K562 (cell line): ENCODE measurements around the gene TSPAN16. TPM values are rescaled to one million over a fixed set of nuclear protein-coding genes. Genes with fewer than 3 reads are reported as not detected.

Experiments
- ATAC-seq: fragments of 200-7000 bp; cut with Tn5 transposase; 3 replicates; pipeline ENCODE4 v1.9.1; 2020; ENCODE audit warnings: moderate library complexity
- BruUV-seq: library from RNA; stranded (reverse); fragments of 400-500 nt; replicated peaks from 2 replicates; lab custom pipeline; 2021; lab: Mats Ljungman, UMichigan
- CTCF ChIA-PET: fragments of 300-600 bp; formaldehyde crosslinking; extraction: SDS; loops from one replicate; lab custom pipeline; 2021; ENCODE audit warnings: low intra/inter-chr PET ratio; lab: Yijun Ruan, JAX
- POLR2A ChIA-PET: fragments of 300-600, 350-650 bp; sonication (Branson Sonifier 250); formaldehyde crosslinking; extraction: SDS; loops from one replicate; lab custom pipeline; 2021; ENCODE audit warnings: antibody characterized with exemption, inconsistent platforms; lab: Yijun Ruan, JAX
- DNase-seq, 4 experiments: peaks; one replicate each; pipeline versions ENCODE4 v3.0.0 to v3.0.0-alpha.2; 2011 to 2018; ENCODE audit warnings: low spot score in 3 of 4, mixed read lengths in 3 of 4; ENCODE audit errors: extremely low read depth in 1 of 4
- FAIRE-seq: peaks from 2 replicates; lab custom pipeline; 2011; peaks lifted over from hg19 to GRCh38; lab: Jason Lieb, UNC
- H2AFZ ChIP-seq: 2 replicates; pipeline ENCODE4 v1.6.0; 2011; ENCODE audit warnings: low read depth, low read length, control low read depth, inconsistent platforms
- H3K27ac ChIP-seq: fragments of 200-600 bp; 3 replicates; pipeline ENCODE4 v1.8.0; 2011; ENCODE audit warnings: low read depth, mild to moderate bottlenecking, control low read depth, inconsistent platforms, low read length, moderate library complexity, mixed read lengths; ENCODE audit errors: extremely low read depth
- H3K27me3 ChIP-seq, 2 experiments: fragments of 300-600 bp in 1 of 2; 2 replicates in 1 of 2; 3 replicates in 1 of 2; pipeline versions ENCODE4 v1.6.0 to v1.8.0; 2011; ENCODE audit warnings: inconsistent platforms in 2 of 2, low read length in 2 of 2, mild to moderate bottlenecking in 1 of 2, mixed read lengths in 1 of 2, moderate library complexity in 1 of 2; ENCODE audit not compliant: control insufficient read depth in 2 of 2, insufficient read depth in 2 of 2
- H3K36me3 ChIP-seq: fragments of 300-600 bp; 3 replicates; pipeline ENCODE4 v1.8.0; 2011; ENCODE audit warnings: mild to moderate bottlenecking, low read length, inconsistent platforms; ENCODE audit not compliant: control insufficient read depth, insufficient read depth
- H3K4me1 ChIP-seq, 2 experiments: fragments of 200-600 bp in 1 of 2; replicated peaks in 1 of 2; 2 replicates in 1 of 2; 3 replicates in 1 of 2; pipeline versions ENCODE4 v1.5.1 to v1.8.0; 2011; ENCODE audit warnings: inconsistent platforms in 2 of 2, low read length in 2 of 2, mild to moderate bottlenecking in 1 of 2, mixed read lengths in 1 of 2, moderate library complexity in 1 of 2; ENCODE audit not compliant: control insufficient read depth in 2 of 2, insufficient read depth in 2 of 2
- H3K4me2 ChIP-seq: 2 replicates; pipeline ENCODE4 v1.6.1; 2011; ENCODE audit warnings: low read length, control low read depth, inconsistent platforms, mixed read lengths; ENCODE audit not compliant: insufficient read depth
- H3K4me3 ChIP-seq: fragments of 200-600 bp; sonication (generic), shearing (Covaris generic); 2 replicates; pipeline ENCODE4 v1.5.1; 2016; ENCODE audit warnings: control low read depth, inconsistent platforms
- H3K79me2 ChIP-seq: fragments of 200-600 bp; 3 replicates; pipeline ENCODE4 v1.8.0; 2011; ENCODE audit warnings: low read length, inconsistent platforms; ENCODE audit not compliant: control insufficient read depth, insufficient read depth
- H3K9ac ChIP-seq, 2 experiments: 2 replicates each; pipeline versions ENCODE4 v1.6.0 to v1.6.1; 2011; ENCODE audit warnings: low read depth in 2 of 2, low read length in 2 of 2, control low read depth in 1 of 2, inconsistent platforms in 1 of 2, mild to moderate bottlenecking in 1 of 2, mixed read lengths in 1 of 2; ENCODE audit not compliant: insufficient read depth in 1 of 2
- H3K9me1 ChIP-seq: one replicate; pipeline ENCODE4 v1.6.0; 2011; ENCODE audit warnings: inconsistent platforms, mild to moderate bottlenecking, low read length, moderate library complexity; ENCODE audit not compliant: control insufficient read depth, insufficient read depth
- H3K9me3 ChIP-seq: replicated peaks from 2 replicates; pipeline ENCODE4 v1.5.1; 2011; ENCODE audit warnings: low read depth, low read length, inconsistent platforms; ENCODE audit not compliant: control insufficient read depth, insufficient read depth
- H4K20me1 ChIP-seq: replicated peaks from 2 replicates; pipeline ENCODE4 v1.6.1; 2011; ENCODE audit warnings: low read length, inconsistent platforms, mixed read lengths; ENCODE audit not compliant: control insufficient read depth, insufficient read depth
- ATF7 ChIP-seq: fragments of 450-650 bp; IDR thresholded peaks from 2 replicates; pipeline ENCODE4 v1.7.1; 2014; ENCODE audit warnings: mild to moderate bottlenecking, moderate library complexity
- CEBPB ChIP-seq: fragments of 450-650 bp; IDR thresholded peaks from 2 replicates; pipeline ENCODE4 v1.6.1; 2016; ENCODE audit warnings: missing genetic modification characterization, missing compliant biosample characterization
- DACH1 ChIP-seq: fragments of 450-650 bp; IDR thresholded peaks from 2 replicates; pipeline ENCODE4 v1.6.1; 2018; ENCODE audit not compliant: partially characterized antibody
- GABPA ChIP-seq: fragments of 200-800 bp; sonication (Bioruptor generic); conservative IDR thresholded peaks from 2 replicates; pipeline ENCODE4 v1.6.1; 2016; ENCODE audit warnings: low read depth, missing genetic modification characterization, missing compliant biosample characterization
- HNRNPK ChIP-seq: fragments of 200-400 bp; formaldehyde crosslinking; IDR thresholded peaks from one replicate; pipeline ENCODE4 v1.6.1; 2018; ENCODE audit warnings: mild to moderate bottlenecking, low read depth, low read length; ENCODE audit not compliant: poor library complexity, severe bottlenecking
- HSF4 ChIP-seq: fragments of 250-450 bp; sonication (Bioruptor Pico); IDR thresholded peaks from 2 replicates; pipeline ENCODE4 v2.1.2; 2022; ENCODE audit warnings: mild to moderate bottlenecking, moderate library complexity, borderline replicate concordance
- MAZ ChIP-seq, 2 experiments: fragments of 450-650 bp in 1 of 2; sonication (generic) in 1 of 2; formaldehyde crosslinking; IDR thresholded peaks in 1 of 2; conservative IDR thresholded peaks in 1 of 2; 2 replicates each; pipeline versions ENCODE4 v1.4.0 to v1.5.0; 2020; ENCODE audit warnings: mild to moderate bottlenecking in 1 of 2, missing genetic modification reagents in 1 of 2
- MEF2A ChIP-seq: IDR thresholded peaks from 2 replicates; pipeline ENCODE4 v1.6.1; 2011; ENCODE audit warnings: low read depth, mild to moderate bottlenecking, low read length, moderate library complexity; ENCODE audit not compliant: control insufficient read depth
- MTA1 ChIP-seq: fragments of 450-650 bp; IDR thresholded peaks from 2 replicates; pipeline ENCODE4 v1.6.1; 2017; ENCODE audit warnings: borderline replicate concordance
- PHB2 ChIP-seq: fragments of 450-650 bp; IDR thresholded peaks from 2 replicates; pipeline ENCODE4 v1.6.1; 2017; ENCODE audit warnings: low read depth
- RBM15 ChIP-seq: fragments of 200-400 bp; formaldehyde crosslinking; IDR thresholded peaks from 2 replicates; pipeline ENCODE4 v1.6.1; 2018; ENCODE audit warnings: mild to moderate bottlenecking, low read length, moderate library complexity; ENCODE audit not compliant: insufficient read depth
- ZNF12 ChIP-seq: sonication (generic); formaldehyde crosslinking; IDR thresholded peaks from 2 replicates; pipeline ENCODE4 v1.4.0; 2020; ENCODE audit warnings: mild to moderate bottlenecking, missing genetic modification reagents
- ZNF76 ChIP-seq: fragments of 250-450 bp; sonication (Bioruptor Pico); IDR thresholded peaks from 2 replicates; pipeline ENCODE4 v1.4.0; 2020; ENCODE audit warnings: mild to moderate bottlenecking, moderate library complexity, borderline replicate concordance
- WGBS: fragments of 100-300 bp; shearing (Covaris generic); methylation state at CpG from one replicate; pipeline ENCODE4 v1.1.6; 2016; ENCODE audit warnings: low coverage, mixed read lengths; ENCODE audit not compliant: insufficient coverage; ENCODE audit errors: missing lambda C conversion rate; 5-methylcytosine and 5-hydroxymethylcytosine counted together
- in situ Hi-C: fragments of 300-500 bp; cut with MboI; formaldehyde crosslinking; loops from 4 replicates; pipeline ENCODE4 v1.15.0; 2018; ENCODE audit warnings: inconsistent platforms, mixed read lengths
- intact Hi-C: fragments of 100-400 bp; cut with micrococcal nuclease; formaldehyde crosslinking; loops from 2 replicates; pipeline ENCODE4 v1.14.2; 2022
- polyA plus RNA-seq, 8 experiments: library from polyadenylated mRNA; depleted of rRNA in 4 of 8; stranded (reverse) in 5 of 8; unstranded in 3 of 8; fragments of >200 nt; fragmentation: Nextera tagmentation in 2 of 8; fragmentation: Illumina TruSeq in 1 of 8; extraction: Ambion mirVana in 2 of 8; extraction: Trizol in 1 of 8; gene quantifications; 2 replicates each; pipeline versions ENCODE4 v1.2.1 to v1.2.3, GENCODE V29; 2011 to 2014; ENCODE audit warnings: inconsistent platforms in 1 of 8, missing spikeins in 1 of 8
- total RNA-seq, 7 experiments: library from RNA; depleted of rRNA in 6 of 7; stranded (reverse); fragments of >200 nt in 6 of 7; fragmentation: Illumina TruSeq in 2 of 7; extraction: Trizol in 2 of 7; gene quantifications; 2 replicates each; pipeline versions ENCODE4 v1.2.1 to v1.2.3, GENCODE V29; 2011 to 2021; ENCODE audit warnings: low replicate concordance in 1 of 7
- TF ChIP-seq, protein P1 (sequence below): sonication (generic); formaldehyde crosslinking; IDR thresholded peaks from 2 replicates; pipeline ENCODE4 v1.8.1; 2023; ENCODE audit warnings: mild to moderate bottlenecking, missing genetic modification reagents
- TF ChIP-seq, protein P2 (sequence below): fragments of 250-450 bp; sonication (Bioruptor Pico); IDR thresholded peaks from 2 replicates; pipeline ENCODE4 v1.5.0; 2021; ENCODE audit warnings: mild to moderate bottlenecking, moderate library complexity
- TF ChIP-seq, protein P3 (sequence below): fragments of 200-800 bp; sonication (Bioruptor generic); IDR thresholded peaks from 2 replicates; pipeline ENCODE4 v1.6.1; 2017; ENCODE audit warnings: missing genetic modification characterization, missing compliant biosample characterization

The TSPAN16 gene
- total and polyA plus RNA-seq, 9 of the 15 experiments (the other 6 are each of a cell fraction or from before 2014, with no cell fraction given): not detected

DNA sequence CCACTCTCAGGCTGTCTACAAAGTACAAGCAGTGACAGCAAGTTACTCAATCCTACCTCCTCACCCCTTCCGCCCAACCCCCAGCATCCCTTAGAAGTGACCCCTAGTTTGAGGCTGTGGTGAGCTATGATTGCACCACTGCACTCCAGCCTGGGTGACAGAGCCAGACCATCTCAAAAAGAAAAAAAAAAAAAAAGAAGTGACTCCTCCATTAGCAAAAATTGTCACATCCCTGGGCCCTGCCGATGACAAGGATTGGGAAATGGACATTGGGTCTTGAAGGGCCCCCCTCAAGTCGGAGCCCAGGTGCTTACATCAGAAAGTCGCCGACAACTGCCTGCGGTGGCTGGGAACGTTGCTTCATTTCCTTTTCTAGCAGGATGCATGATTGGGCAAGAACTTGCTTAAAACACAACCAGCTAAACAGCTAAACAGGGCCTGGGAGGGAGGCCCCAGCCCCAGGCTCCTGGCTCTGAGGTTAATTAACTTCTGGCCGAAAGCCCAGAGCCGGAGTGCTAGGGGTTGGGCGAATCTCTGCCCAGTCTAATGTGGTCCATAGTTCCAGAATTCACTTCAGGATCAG, 28.2 kb downstream of the TSPAN16 start:
- 11% methylated on average over 9 of the region's 10 CpGs for WGBS
- ATAC-seq (peak; percentile 93), DNase-seq (peak in 2 of 4 experiments; percentile 37 to 52), FAIRE-seq (peak; percentile 60)
- Histone ChIP-seq H3K4me3 (no peak overlapping the region), H3K9me3 (no peaks in the 10 kb centered on the region), H3K9ac (no peak overlapping the region; a peak in 1 of 4 replicates), H3K36me3 (no peaks in the 10 kb centered on the region), H3K4me1 (peaks cover 17 to 26% of the 10 kb centered on the region in 2 experiments; a peak in 4 of 5 replicates), H3K4me2 (peak overlapping the region; percentile 52), H3K79me2 (no peaks in the 10 kb centered on the region), H3K27me3 (no peaks in the 10 kb centered on the region), H3K9me1 (no peaks in the 10 kb centered on the region), H4K20me1 (no peaks in the 10 kb centered on the region), H3K27ac (peak overlapping the region; percentile 27; the same call in 1 of the 3 replicates), H2AFZ (peak overlapping the region; percentile 25; the same call in 1 of the 2 replicates)
- CTCF ChIA-PET: interaction anchor here (0.7 kb wide), 1 partner anchor 56 kb away, joined by 3 read pairs; no protein-coding TSS in a partner anchor
- in situ Hi-C loops (no loop called here), intact Hi-C loops (no loop called here)
- POLR2A ChIA-PET: interaction anchor here (0.6 to 1.6 kb wide), 3 partner anchors 12 to 594 kb away, joined by 3 to 7 read pairs (median 4); no protein-coding TSS in a partner anchor
- no TSS peak for BruUV-seq
- no peak for TF ChIP-seq HNRNPK
- peak; percentile 56 for TF ChIP-seq ATF7
- no peak for TF ChIP-seq DACH1
- no peak for TF ChIP-seq MEF2A
- TF ChIP-seq MAZ (CRISPR knock-in tag; conservative IDR thresholded peaks at IDR 0.05 in 1 of 2, IDR thresholded peaks at IDR 0.05 in 1 of 2): peak in 1 of 2 experiments; percentile 75; a peak in 2 of 4 replicates
- TF ChIP-seq HSF4: no peak
- TF ChIP-seq MTA1: peak; percentile 56; the same call in 1 of the 2 replicates
- TF ChIP-seq ZNF76: no peak
- no peak for TF ChIP-seq PHB2
- peak; percentile 76 for TF ChIP-seq GABPA (tag)
- peak; percentile 99 for TF ChIP-seq CEBPB
- TF ChIP-seq RBM15: no peak
- TF ChIP-seq, protein P1, sequence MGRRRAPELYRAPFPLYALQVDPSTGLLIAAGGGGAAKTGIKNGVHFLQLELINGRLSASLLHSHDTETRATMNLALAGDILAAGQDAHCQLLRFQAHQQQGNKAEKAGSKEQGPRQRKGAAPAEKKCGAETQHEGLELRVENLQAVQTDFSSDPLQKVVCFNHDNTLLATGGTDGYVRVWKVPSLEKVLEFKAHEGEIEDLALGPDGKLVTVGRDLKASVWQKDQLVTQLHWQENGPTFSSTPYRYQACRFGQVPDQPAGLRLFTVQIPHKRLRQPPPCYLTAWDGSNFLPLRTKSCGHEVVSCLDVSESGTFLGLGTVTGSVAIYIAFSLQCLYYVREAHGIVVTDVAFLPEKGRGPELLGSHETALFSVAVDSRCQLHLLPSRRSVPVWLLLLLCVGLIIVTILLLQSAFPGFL (CRISPR knock-in tag): no peak
- TF ChIP-seq, protein P2, sequence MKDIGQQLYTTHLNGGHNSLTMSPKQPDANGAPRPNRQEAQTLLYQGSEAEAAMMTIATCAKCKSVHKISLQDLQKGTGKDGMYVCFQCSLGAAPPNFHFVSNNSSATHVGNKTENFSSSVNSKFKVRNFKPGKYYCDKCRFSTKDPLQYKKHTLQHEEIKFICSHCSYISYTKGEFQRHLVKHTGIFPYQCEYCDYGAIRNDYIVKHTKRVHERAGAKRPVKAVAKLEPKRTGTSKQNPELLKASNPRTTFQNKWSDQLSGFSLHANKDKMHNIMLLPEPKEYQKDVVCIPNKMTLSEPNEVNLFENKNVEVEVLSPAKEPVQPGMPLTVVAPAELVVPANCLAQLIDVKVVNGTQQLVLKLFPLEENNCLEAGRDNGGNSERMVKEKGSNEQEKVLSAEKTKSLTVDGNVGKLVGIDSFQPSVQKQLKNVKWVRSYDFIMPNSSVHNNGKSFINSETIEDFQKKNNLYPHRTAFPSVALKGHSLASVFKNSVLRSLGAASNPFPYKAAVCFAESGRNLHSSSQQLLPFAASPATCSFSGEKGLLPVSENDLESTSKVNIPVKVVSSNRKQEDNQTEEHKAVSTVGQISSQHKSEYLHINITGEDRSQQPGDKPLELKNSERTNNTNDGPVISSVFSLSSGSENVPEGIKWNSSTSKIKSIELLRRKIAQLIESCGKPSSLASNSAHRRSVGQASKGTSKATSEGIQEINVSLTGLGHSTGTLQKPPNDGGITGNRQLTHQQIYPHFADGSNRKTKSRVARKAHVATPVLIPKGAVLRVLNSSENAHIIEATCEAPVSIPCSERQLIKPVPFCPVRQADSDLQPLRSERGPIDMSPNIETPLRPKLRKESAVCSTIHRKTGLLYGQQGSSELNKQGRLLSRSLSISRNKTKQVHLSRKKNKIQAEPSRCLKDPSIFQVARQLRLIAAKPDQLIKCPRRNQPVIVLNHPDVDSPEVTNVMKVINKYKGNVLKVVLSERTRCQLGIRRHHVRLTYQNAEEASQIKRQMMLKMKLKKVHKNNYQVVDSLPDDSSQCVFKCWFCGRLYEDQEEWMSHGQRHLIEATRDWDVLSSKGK: no peak
- 0 out of 2 replicates have a peak, but pooled peaks have one; percentile 22 for TF ChIP-seq ZNF12
- TF ChIP-seq, protein P3, sequence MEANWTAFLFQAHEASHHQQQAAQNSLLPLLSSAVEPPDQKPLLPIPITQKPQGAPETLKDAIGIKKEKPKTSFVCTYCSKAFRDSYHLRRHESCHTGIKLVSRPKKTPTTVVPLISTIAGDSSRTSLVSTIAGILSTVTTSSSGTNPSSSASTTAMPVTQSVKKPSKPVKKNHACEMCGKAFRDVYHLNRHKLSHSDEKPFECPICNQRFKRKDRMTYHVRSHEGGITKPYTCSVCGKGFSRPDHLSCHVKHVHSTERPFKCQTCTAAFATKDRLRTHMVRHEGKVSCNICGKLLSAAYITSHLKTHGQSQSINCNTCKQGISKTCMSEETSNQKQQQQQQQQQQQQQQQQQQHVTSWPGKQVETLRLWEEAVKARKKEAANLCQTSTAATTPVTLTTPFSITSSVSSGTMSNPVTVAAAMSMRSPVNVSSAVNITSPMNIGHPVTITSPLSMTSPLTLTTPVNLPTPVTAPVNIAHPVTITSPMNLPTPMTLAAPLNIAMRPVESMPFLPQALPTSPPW: peak; percentile 73
